HepG2 (cell line): ENCODE measurements around the gene FANCL. TPM values are rescaled to one million over a fixed set of nuclear protein-coding genes. Genes with fewer than 3 reads are reported as not detected.

ENCODE experiments used
- ASH2L ChIP-seq: fragments of 300-600, 200-600 bp; sonication (generic); IDR thresholded peaks from 2 replicates; pipeline ENCODE4 v1.7.0; 2017; ENCODE audit warnings: low read depth, mild to moderate bottlenecking, moderate library complexity, mixed read lengths, low read length; ENCODE audit not compliant: insufficient read length
- ATAD3A ChIP-seq: sonication (generic); formaldehyde crosslinking; IDR thresholded peaks from 2 replicates; pipeline ENCODE4 v1.4.0; 2020; ENCODE audit warnings: missing genetic modification reagents
- ATM ChIP-seq: fragments of 450-650 bp; IDR thresholded peaks from 2 replicates; pipeline ENCODE4 v1.7.1; 2017; ENCODE audit warnings: mild to moderate bottlenecking, borderline replicate concordance
- FOXK1 ChIP-seq: sonication (generic); formaldehyde crosslinking; IDR thresholded peaks from 2 replicates; pipeline ENCODE4 v1.4.0; 2020; ENCODE audit warnings: low read depth, missing genetic modification reagents, borderline replicate concordance
- FOXP4 ChIP-seq: sonication (generic); formaldehyde crosslinking; IDR thresholded peaks from 2 replicates; pipeline ENCODE4 v1.4.0; 2020; ENCODE audit warnings: missing genetic modification reagents
- HOMEZ ChIP-seq: IDR thresholded peaks from 2 replicates; pipeline ENCODE4 v1.6.1; 2016; ENCODE audit warnings: low read depth
- KLF15 ChIP-seq: sonication (generic); formaldehyde crosslinking; IDR thresholded peaks from 2 replicates; pipeline ENCODE4 v1.8.1; 2023; ENCODE audit warnings: borderline replicate concordance, mild to moderate bottlenecking, inconsistent platforms, missing genetic modification reagents, mixed read lengths
- MAF1 ChIP-seq: sonication (generic); formaldehyde crosslinking; IDR thresholded peaks from 2 replicates; pipeline ENCODE4 v1.5.0; 2020; ENCODE audit warnings: missing genetic modification reagents, borderline replicate concordance
- MEIS2 ChIP-seq: sonication (generic); formaldehyde crosslinking; IDR thresholded peaks from 2 replicates; pipeline ENCODE4 v1.9.0; 2021; ENCODE audit warnings: mild to moderate bottlenecking, missing genetic modification reagents
- SMAD9 ChIP-seq: sonication (generic); formaldehyde crosslinking; IDR thresholded peaks from 2 replicates; pipeline ENCODE4 v1.5.1; 2020; ENCODE audit warnings: mild to moderate bottlenecking, missing genetic modification reagents
- THAP7 ChIP-seq: sonication (generic); formaldehyde crosslinking; IDR thresholded peaks from 2 replicates; pipeline ENCODE4 v1.8.1; 2023; ENCODE audit warnings: mild to moderate bottlenecking, missing genetic modification reagents
- USF2 ChIP-seq, 2 experiments: sonication (generic) in 1 of 2; formaldehyde crosslinking in 1 of 2; IDR thresholded peaks; 2 replicates each; pipeline versions ENCODE4 v1.5.1 to v1.6.1; 2011 to 2020; ENCODE audit warnings: borderline replicate concordance in 1 of 2, low read depth in 1 of 2, low read length in 1 of 2, mild to moderate bottlenecking in 1 of 2, missing genetic modification reagents in 1 of 2, moderate library complexity in 1 of 2
- ZNF282 ChIP-seq: fragments of 450-650 bp; IDR thresholded peaks from 2 replicates; pipeline ENCODE4 v1.6.1; 2018; ENCODE audit not compliant: partially characterized antibody
- ZNF441 ChIP-seq: sonication (generic); formaldehyde crosslinking; IDR thresholded peaks from 2 replicates; pipeline ENCODE4 v1.7.0; 2021; ENCODE audit warnings: missing genetic modification reagents, borderline replicate concordance
- ZNF460 ChIP-seq: sonication (generic); formaldehyde crosslinking; IDR thresholded peaks from 2 replicates; pipeline ENCODE4 v1.5.1; 2020; ENCODE audit warnings: missing genetic modification reagents, mild to moderate bottlenecking, borderline replicate concordance
- ZNF512 ChIP-seq: sonication (generic); formaldehyde crosslinking; IDR thresholded peaks from 2 replicates; pipeline ENCODE4 v1.4.0; 2020; ENCODE audit warnings: mild to moderate bottlenecking, missing genetic modification reagents
- ZNF598 ChIP-seq: sonication (generic); formaldehyde crosslinking; IDR thresholded peaks from 2 replicates; pipeline ENCODE4 v1.5.1; 2020; ENCODE audit warnings: mild to moderate bottlenecking, missing genetic modification reagents, borderline replicate concordance
- ZNF790 ChIP-seq: sonication (generic); formaldehyde crosslinking; IDR thresholded peaks from 2 replicates; pipeline ENCODE4 v1.8.0; 2022; ENCODE audit warnings: missing genetic modification reagents, mild to moderate bottlenecking, borderline replicate concordance
- ZSCAN12 ChIP-seq: sonication (generic); formaldehyde crosslinking; IDR thresholded peaks from 2 replicates; pipeline ENCODE4 v1.9.0; 2021; ENCODE audit warnings: mild to moderate bottlenecking, missing genetic modification reagents
- polyA plus RNA-seq, 8 experiments: library from polyadenylated mRNA; depleted of rRNA in 3 of 8; stranded (reverse) in 7 of 8; unstranded in 1 of 8; fragments of >200 nt; fragmentation: Illumina TruSeq in 4 of 8; extraction: Trizol in 4 of 8; gene quantifications; 2 replicates each; pipeline versions ENCODE4 v1.2.1 to v1.2.3, GENCODE V29; 2011 to 2016; ENCODE audit warnings: low read depth in 4 of 8, missing spikeins in 1 of 8, mixed read lengths in 1 of 8; ENCODE audit not compliant: insufficient read depth in 1 of 8
- total RNA-seq, 5 experiments: library from RNA; depleted of rRNA; stranded (reverse); fragments of >200 nt; fragmentation: Illumina TruSeq; extraction: Trizol; gene quantifications; 2 replicates each; pipeline ENCODE4 v1.2.3, GENCODE V29; 2016; ENCODE audit warnings: low read depth in 1 of 5

The FANCL gene
- total and polyA plus RNA-seq, 2 of the 13 experiments (the other 11 are each of a cell fraction or from before 2014, with no cell fraction given) = 40.7 to 66.8 TPM

- TF ChIP-seq ATM (no peak), ZNF512 (CRISPR knock-in tag) (peak; percentile 29; the same call in 1 of the 2 replicates), HOMEZ (CRISPR knock-in tag) (peak; percentile 77; the same call in 1 of the 2 replicates), FOXK1 (peak; percentile 33; the same call in 1 of the 2 replicates), ZNF460 (CRISPR knock-in tag) (peak; percentile 18; the same call in 1 of the 2 replicates), ZNF282 (no peak), SMAD9 (peak; percentile 87), FOXP4 (CRISPR knock-in tag) (peak; percentile 46), ZNF441 (CRISPR knock-in tag) (peak; percentile 96), THAP7 (CRISPR knock-in tag) (peak; percentile 72; the same call in 1 of the 2 replicates), ZNF598 (CRISPR knock-in tag) (peak; percentile 100), ZNF790 (CRISPR knock-in tag) (peak; percentile 75; the same call in 1 of the 2 replicates), MAF1 (CRISPR knock-in tag) (peak; percentile 87), ZSCAN12 (CRISPR knock-in tag) (peak; percentile 96), KLF15 (CRISPR knock-in tag) (0 out of 2 replicates have a peak, but pooled peaks have one; percentile 88), USF2 (IDR thresholded peaks at IDR 0.05; ENCODE audit: low read depth, low read length) (no peak), USF2 (CRISPR knock-in tag; IDR thresholded peaks at IDR 0.05; ENCODE audit: borderline replicate concordance) (peak; percentile 28; the same call in 1 of the 2 replicates), MEIS2 (CRISPR knock-in tag) (peak; percentile 81), ASH2L (peak; percentile 100), ATAD3A (CRISPR knock-in tag) (no peak)
Observed at GRCh38 chr2:58240670-58241545, at the start of gene FANCL (continued).
